DMS153 (cell line): ENCODE data around the gene LOXHD1.
A peak's percentile ranks its signal among the peaks of the same experiment; 100 is the strongest.

Source experiments
- DNase-seq: peaks from one replicate; lab custom pipeline; 2025; lab: John Stamatoyannopoulos, UW

Gene LOXHD1

DNA sequence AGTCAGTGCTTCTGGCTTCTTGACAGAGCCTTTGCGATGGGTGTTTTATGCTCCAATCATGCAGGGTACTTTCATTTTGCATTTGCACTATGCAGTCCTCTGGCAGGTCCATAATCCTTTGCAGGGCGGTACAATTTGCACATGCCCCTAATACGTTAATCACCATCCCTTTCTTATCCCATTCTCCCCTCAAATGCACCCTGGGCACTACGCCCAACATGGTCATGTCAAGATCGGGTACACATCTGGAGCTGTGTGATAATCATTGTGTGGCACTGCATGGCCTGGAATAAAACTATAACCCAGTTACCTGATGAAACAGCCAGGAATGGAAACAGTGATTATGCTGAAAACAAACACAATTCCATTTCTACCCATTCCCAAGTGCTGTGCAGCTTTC lies 27.7 kb downstream of the LOXHD1 start:
- no peak for DNase-seq

DNA sequence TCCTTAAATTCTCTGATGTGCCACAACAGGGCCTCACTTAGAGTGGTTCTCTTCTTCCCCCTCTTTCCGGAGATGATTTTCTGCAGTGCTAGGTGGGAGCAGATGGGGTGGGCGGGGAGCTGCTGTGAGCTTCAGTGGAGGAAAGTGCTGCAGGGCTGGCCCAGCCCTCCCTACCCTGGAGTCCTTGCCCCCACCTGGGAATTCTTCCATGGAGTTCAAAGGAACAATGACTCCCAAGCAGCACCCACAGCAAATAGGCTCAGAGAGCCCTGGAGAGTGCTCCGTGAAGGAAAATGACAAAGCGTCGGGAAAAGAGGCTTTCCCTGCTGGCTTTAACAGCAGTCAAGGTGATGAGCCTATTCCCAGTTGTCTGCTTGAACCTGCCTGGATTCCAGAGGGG lies 28.8 kb downstream of the LOXHD1 start:
- DNase-seq = no peak

DNA sequence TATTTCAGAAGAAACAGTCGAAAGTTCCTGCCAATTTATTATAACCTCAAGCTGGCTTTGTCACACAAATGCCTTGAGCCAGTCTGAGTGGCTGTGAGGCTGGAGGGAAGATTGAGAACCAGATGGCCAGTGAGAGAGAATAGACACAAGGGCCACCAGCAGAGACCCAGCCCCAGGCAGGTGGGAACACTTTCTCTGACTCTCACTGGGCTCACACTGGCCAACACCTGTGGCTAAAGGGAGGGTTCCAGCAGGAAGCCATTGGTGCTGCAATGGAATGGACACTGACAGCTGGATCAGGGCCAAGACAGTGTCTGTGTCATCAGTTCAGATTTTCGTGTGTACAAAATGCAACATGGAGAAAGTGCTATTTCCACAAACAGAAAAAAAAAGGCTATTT lies 29.9 kb downstream of the LOXHD1 start:
- DNase-seq = no peak

DNA sequence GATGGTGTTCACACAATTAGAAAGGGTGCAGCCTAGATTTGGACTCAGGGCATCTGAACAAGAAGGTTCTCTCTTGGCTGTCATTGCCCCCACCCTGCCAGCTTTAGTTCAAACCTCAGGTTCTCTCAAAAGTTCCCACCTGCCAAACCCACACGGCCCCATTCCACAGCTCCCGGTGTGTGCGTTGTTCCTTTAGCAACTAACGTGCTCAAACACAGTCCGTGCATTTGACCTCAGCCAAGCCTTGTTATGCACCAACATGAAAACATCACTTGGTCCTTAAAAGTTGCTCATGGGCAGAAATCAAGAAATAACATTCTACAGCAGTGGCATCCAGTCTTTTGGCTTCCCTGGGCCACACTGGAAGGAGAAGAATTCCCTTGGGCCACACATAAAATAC lies 32.0 kb downstream of the LOXHD1 start:
- no peak for DNase-seq

DNA sequence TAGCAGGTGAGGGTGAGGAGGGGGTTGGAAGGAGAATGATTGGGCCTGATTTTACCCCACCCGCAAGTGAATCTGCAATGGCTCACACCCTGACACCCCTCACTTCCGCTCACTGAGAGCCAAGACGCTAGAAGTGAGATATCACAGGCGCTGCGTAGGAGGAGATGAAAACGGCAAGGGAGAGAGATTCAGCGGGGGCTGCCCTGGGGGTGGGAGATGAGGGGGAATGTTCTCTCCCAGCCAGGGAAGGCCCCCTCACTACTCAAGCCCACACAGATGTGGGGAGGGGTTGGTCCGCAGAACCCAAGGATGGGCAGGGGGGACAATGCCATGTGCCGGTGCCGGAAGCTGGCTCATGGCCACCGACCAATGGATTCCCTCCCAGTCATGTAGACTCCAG lies 32.9 kb downstream of the LOXHD1 start:
- no peak for DNase-seq

DNA sequence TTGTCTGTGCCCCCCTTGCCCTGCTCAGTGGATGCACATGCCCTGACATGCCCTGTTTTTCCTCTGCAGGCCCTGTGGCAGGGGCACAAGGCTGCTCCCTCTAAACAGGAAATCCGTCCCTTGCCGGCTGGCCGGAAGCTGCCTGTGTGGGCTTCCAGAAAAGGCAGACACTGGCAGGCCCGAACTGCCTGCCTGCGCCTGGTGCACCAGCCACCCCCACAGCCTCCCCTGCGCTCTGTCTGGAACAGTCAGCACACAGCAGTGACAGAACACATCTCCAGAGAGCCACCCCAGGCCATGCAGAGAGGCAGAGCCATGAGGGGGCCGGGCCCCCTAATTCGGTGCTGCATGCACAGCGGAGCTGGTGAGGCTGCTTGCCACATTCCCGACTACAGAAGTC lies 33.5 kb downstream of the LOXHD1 start:
- no peak for DNase-seq

DNA sequence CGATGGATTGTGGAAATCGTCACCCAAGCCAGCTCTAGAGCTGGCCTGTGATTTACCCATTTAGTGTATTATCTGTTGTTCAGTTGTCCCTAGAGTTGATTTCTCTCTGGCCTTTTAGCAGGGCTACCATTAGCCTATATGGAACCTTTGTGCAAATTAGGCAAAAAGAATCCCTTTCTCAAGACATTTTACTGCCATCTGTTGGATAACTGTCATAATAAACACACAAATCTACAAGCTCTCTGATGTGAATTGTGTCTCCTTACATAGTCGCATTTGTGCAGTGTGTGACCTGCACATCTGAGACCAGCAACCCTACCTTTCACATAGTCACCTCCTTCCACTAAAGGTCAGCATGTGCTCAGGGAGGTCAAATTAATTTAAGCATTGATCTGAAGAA lies 34.0 kb downstream of the LOXHD1 start:
- DNase-seq = peak; percentile 18

DNA sequence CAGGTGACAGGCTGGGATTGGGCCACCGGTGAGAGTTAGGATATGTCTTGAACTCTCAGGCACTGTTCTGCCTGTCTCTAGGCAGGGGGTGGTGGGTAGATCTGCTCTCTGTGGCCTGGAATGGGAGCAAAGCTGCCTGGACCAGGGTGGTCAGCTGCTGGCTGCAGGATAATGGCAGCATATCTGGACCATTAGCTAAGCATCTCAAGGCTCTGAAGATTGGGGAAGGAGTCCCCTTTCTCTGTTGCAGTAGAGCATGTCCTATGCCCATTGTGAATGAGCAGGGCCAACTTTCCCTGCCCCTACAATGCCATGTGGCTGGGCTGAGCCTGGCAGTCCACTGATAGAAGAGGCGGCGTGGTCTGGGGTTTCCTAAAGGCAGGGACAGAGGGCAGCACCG lies 34.6 kb downstream of the LOXHD1 start:
- no peak for DNase-seq

DNA sequence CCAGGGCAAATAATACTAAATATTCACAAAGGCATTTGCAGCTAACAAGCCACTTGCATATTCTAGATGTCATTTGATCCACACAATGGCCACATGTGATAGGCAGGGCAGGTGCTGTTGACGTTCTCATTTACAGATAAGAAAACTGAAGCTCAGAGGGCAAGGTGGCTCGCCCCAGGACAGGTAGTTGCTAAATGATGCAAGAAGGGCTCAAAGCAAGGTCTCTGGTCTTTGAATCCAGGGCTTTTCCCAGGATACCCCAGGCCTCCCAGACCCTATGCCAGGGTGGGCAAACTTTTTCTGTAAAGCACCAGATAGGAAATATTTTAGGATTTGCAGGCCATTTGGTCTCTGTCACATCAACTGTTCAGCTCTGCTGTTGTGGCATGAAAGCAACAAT lies 35.1 kb downstream of the LOXHD1 start:
- no peak for DNase-seq

DNA sequence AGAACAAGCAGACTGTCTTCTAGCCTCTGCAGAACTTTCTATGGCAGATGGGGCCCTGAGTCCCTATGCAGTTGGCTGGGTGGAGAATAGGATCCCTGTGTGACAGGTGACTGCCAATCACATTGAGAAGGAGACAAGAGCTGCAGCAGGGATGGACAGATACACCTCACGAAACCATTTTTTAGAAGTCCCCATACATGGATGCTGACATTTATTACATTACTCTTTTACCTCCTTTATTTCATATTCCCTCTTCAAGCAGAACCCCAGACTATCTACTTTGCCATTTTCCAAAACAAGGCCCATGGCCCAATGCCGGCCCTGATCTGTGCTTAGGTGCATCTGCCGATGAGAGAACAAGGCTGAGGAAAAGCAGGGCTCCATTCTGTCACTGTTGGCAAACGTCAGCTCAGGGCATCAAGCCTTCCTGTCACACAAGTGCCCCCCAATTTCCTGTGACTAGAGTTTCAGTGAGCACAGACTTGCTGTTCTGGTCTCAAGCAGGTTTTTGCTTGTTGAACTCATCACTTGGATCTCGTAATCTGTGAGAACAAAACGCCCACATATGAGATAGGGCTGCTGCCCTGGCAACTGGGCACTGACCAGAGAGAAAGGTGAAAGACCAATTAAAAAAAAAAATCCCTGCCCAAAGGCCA lies 35.8 kb downstream of the LOXHD1 start:
- DNase-seq = no peak

DNA sequence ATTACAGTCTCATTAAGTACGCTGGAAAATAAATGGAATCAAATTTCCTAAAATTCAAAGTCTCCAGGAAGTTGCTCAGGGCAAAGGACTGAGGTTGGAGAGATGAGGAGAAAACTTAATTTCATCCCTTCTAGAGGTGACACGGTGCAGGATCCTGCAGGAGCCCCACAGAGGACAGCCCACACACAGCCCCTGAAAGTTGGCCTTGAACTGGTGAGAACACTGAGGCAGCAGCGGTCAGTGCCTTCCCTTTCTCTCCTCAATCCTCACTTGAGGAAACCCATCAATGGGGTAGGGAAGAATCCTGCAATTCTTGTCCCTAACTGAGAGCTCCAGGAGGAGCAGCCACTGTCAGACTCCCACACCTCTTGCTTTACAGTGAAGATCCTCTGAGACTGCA lies 37.5 kb downstream of the LOXHD1 start:
- no peak for DNase-seq

DNA sequence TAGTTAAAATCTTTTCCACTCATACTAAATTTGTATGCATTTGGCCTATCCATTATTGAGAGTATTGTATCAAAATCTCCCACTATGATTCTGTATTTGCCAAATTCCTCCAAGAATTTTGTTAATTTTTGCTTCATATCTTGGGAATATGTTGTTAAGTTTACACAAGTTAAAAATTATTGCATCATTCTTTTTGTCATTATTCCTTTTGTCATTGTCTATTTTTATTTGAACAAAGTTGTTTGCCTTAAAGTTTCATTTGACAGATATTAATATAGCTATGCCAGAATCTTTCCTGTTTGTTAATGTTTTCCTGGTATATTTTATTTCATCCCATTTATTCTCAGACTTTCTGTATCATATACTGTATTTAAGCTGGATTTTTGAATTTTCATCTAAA lies 41.3 kb downstream of the LOXHD1 start:
- no peak for DNase-seq

DNA sequence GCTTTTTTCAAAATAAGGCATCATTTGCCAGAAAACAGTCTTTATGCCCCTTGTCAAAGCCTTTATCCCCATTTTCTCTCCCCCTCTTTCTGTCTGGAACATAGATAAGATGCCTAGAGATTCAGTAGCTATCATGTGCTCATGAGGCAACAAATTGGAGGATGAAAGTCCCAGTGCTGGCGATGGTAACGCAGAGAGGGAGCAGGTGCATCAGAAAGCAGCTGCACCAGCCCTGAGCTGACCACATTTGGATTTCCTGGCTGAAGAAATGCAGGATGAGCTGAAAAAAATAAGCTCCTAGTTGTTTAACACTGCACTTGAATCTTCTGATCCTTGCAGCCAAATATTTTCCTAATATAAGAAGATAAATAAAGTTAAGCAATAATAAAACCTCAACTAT lies 48.0 kb downstream of the LOXHD1 start:
- DNase-seq = no peak

DNA sequence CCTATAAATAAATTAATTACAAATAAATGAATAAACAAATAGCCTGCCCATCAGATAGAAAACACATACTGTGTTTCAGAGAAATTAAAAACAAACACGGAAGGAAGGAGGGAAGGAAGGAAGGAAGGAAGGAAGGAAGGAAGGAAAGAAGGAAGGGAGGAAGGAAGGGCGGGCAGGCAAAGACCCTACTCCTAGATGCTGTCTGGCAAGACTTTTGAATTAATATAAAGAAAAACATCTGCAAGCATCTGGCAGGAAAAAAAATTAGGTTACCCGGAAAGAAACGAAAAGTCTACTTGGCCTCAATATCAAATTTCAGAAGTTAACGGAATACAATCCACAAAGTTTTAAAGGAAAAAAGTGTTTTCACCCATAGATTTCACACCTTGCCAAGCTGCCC lies 49.1 kb downstream of the LOXHD1 start:
- no peak for DNase-seq

DNA sequence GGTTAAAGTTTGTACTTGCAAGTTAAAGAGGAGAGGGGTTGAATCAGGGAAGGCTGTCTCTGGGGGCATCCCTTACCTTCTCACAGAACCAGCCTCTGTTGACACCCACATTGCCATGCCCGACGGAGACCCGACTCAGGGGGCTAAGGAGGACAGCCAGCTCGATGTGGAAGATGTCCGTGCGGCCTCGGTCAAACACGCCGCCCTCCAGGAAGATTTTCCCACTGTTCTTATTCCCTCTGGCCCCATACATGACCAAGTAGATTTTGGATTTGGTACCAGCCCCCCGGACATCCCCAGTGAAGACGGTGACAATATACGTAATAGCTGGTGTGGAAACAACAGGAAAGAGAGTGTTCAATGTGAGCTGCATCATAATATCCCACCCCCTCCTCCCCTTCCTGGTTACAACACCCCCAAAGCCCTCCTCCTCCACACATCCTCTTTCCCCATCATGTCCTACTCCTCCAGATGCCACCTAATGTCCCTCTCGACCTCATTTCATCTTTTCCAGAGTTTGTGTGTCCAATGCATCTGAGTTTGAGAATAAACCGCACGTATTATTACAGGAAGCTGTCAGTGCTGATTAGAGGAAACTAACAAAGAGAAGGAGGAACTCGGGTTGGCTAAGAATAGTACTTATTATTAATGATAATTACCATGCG lies 55.7 kb downstream of the LOXHD1 start:
- no peak for DNase-seq

DNA sequence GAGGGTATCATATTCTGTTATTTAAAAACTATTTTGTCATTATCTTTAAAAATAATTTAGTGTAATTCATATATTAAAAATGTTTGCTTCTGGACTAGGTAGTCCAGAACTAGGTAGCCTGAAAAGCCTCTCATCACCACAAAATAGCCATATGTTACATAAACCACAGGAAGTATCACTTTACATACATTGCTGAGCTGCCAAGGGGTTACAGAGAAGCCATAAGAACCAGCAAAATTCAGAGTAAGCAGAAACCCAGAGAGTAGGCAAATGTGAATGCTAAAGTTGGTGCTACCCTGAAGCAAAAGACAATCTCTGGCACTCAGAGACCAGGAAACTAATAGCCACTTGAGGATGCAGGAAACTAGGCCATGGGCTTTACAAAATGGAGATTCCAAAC lies 60.9 kb downstream of the LOXHD1 start:
- DNase-seq = peak; percentile 18

DNA sequence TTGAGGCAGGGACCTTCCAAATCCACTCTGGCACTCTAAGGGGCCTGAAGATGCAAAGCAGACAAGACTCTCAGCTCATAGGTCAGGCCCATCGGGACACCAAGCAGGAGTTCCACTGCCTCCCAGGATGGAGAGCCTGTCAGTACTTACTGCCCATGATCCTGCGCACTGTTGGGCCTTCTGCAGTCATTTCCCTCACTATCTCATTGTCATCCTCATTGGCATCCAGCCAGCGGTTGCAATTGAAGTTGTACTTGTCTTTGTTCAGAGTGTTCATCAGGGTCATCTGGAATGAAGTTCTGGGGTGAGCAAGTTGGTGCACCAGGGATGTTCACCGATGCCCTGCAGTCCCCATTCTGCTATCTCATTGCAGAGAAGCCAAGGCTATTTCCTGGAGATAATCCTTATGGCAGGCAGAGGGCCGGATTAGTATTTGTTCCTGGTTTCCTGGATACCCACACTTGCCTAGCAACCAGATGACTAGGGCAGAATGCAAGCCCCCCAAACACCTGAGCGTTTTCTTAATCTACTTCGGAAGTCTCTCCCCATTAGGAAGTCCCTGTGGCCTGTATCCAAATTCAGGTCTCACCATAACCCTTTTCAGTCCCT lies 65.1 kb downstream of the LOXHD1 start:
- peak; percentile 14 for DNase-seq

DNA sequence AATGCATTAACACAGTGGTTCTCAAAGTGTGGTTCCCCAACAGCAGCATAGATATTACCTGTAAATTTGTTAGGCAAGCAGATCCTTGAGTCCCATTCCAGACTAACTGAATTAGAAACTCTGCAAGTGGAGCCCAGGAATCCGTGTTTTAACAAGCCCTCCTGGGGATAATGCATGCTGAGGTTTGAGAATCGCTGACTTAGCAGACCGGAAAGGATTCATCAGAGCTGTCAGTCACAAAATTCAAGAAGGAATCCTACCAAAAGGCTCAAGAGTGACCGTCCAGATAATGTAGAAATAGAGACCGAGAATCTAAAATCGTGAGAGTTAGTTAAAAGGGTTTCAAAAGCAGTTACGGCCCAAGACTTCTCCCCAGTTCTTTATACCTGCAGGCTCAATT lies 66.9 kb downstream of the LOXHD1 start:
- DNase-seq = no peak

DNA sequence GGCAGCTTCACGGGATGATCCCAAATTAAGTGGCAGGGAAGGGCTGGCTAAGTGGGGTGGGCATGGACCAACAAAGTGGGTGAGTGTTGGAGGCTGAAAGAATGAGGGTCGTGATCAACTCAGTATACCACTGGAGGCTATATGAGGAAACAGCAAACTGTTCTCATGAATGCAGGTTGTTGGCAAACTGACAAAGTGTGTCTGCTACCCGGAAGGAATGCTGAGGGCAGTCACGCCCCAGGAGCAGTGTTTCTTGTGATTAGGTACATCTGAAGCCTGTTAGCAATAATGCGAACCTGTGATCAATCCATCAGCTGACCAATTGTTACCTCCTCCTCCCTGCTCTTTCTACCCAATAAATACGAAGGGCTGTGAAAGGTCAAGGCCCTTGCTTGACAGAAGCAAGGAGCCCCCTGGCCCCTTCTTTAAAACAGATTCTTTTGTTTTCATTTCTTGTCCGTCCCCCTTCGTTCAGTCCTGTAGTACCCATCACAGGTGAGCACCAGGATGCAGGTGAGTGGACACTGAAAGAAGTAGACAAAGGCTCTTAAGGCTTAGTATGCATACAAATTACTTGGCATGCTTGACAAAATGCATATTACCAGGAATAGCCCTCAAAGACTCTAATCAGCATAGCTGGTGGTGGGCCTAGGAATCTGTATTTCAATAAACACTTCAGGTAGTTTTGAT lies 67.9 kb downstream of the LOXHD1 start:
- no peak for DNase-seq

DNA sequence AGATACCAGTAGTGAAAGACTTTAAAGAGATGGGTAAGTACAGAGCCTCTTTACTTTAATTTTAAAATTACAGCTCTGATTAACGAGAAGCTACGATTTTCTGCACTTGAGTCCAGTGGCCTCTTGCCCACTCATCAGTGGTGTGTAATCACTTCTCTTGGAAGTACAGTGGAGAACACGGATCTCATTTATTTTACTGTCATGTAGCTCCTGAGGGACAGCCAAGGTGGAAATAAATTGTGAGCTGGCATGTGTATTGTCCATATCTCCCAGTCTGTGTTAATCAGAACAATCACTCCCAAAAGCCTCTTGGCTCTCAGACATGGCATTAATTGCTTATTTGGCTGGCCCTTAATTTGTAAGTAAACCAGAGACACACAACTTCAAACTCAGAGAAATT lies 69.4 kb downstream of the LOXHD1 start:
- no peak for DNase-seq

DNA sequence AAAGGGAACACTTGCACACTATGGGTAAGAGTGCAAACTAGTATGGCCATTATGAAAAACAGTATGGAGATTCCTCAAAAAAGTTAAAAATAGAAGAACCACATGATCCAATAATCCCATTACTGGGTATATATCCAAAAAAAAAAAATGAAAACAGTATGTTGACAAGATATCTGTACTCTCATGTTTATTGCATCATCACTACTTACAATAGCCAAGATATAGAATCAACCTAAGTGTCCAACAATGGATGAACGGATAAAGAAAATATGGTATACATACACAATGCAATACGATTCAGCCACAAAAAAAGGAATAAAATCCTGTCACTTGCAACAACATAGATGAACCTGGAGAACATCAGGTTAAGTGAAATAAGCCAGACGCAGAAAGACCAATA lies 73.3 kb downstream of the LOXHD1 start:
- DNase-seq = no peak

DNA sequence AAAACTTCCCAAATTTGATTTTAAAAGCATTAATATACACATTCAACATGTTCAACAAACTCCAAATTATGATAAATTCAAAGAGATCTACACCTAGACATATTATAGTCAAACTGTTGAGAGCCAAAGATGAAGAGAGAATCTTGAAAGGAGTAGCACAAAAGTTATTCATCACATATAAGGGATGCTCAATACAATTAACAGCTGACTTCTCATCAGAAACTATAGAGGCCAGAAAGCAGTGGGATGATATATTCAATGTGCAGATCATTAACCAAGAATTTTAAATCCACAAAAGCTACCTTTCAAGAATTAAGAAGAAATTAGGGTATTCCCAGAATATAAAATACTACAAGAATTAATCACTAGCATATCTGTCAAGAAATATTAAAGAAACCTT lies 75.4 kb downstream of the LOXHD1 start:
- DNase-seq = no peak

DNA sequence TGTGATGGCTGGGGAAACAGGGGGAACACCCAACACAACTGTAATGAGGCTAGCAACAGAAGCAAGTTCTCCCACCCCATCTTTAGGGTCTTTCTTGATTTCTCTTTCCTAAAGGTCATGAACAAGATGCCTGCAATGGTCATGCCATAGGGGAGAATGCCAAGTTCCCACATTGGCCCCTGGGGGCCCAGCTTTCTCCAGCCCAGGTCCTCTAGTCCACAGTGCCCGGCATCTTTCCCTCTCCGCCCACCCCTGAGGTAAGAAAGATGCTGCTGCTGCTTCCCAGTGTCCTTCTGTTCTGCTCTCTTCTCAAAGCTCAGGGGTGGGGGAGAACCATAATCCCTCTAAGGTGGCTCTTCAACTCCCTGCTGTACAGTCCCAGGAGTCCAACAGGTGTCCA lies 78.0 kb downstream of the LOXHD1 start:
- DNase-seq = no peak
